ENCODE data around the gene FGF2.

The FGF2 gene

GRCh38 chr4:122898370-122899150 lies 71.9 kb downstream of the FGF2 start:
- no peak for DNase-seq

GRCh38 chr4:122899682-122900081 lies 73.1 kb downstream of the FGF2 start:
- DNase-seq = no peak

- DNase-seq = no peak
Measured at GRCh38 chr4:122900314-122900713, 73.7 kb downstream of the FGF2 start.

GRCh38 chr4:122901247-122902010 lies 74.8 kb downstream of the FGF2 start:
- DNase-seq = no peak

GRCh38 chr4:122903766-122904288 lies 77.2 kb downstream of the FGF2 start:
- DNase-seq = no peak

GRCh38 chr4:122906859-122907305 lies 80.3 kb downstream of the FGF2 start:
- no peak for DNase-seq

- DNase-seq = no peak
Measured at GRCh38 chr4:122908223-122908622, 81.6 kb downstream of the FGF2 start.

GRCh38 chr4:122909683-122910082 lies 83.1 kb downstream of the FGF2 start:
- DNase-seq = no peak

- no peak for DNase-seq
Measured at GRCh38 chr4:122911588-122911987, 85.0 kb downstream of the FGF2 start.

GRCh38 chr4:122912810-122913575 lies 86.4 kb downstream of the FGF2 start:
- DNase-seq = no peak

GRCh38 chr4:122914292-122914904 lies 87.8 kb downstream of the FGF2 start:
- peak; percentile 68 for DNase-seq

- no peak for DNase-seq
Measured at GRCh38 chr4:122914938-122915337, 88.3 kb downstream of the FGF2 start.

GRCh38 chr4:122917731-122918130 lies 91.1 kb downstream of the FGF2 start:
- DNase-seq = no peak

- DNase-seq = no peak
Measured at GRCh38 chr4:122920473-122920872, 93.8 kb downstream of the FGF2 start.

- DNase-seq = no peak
Measured at GRCh38 chr4:122921300-122921699, 94.7 kb downstream of the FGF2 start.

GRCh38 chr4:122921971-122922876 lies 95.6 kb downstream of the FGF2 start, which contains the start of gene NUDT6:
Gene NUDT6 (minus strand): TSS chr4:122922597. CDS start chr4:122922572, 25 bp downstream.
- peak; percentile 40 for DNase-seq

- peak; percentile 90 for DNase-seq
Measured at GRCh38 chr4:122922877-122923511, 96.4 kb downstream of the FGF2 start.

GRCh38 chr4:122928930-122929329 lies 102.3 kb downstream of the FGF2 start:
- no peak for DNase-seq

GRCh38 chr4:122930862-122931261 lies 104.2 kb downstream of the FGF2 start:
- DNase-seq = peak; percentile 24

- DNase-seq = no peak
Measured at GRCh38 chr4:122932763-122933162, 106.1 kb downstream of the FGF2 start.

GRCh38 chr4:122945136-122945535 lies 118.5 kb downstream of the FGF2 start:
- peak; percentile 64 for DNase-seq

Measured in CD4-positive, alpha-beta T cell treated with Interleukin-17A for 1 hour (primary cell).